T-helper 9 cell (primary cell): ENCODE results near the gene ADAT1.
A peak's percentile ranks its signal among the peaks of the same experiment; 100 is the strongest.

Experiments
- DNase-seq: peaks from one replicate; pipeline ENCODE4 v3.0.0-alpha.2; 2020
- total RNA-seq, 2 donors: gene quantifications; one replicate each; lab custom pipeline; 2026; lab: John Stamatoyannopoulos, UW

Gene ADAT1, protein sequence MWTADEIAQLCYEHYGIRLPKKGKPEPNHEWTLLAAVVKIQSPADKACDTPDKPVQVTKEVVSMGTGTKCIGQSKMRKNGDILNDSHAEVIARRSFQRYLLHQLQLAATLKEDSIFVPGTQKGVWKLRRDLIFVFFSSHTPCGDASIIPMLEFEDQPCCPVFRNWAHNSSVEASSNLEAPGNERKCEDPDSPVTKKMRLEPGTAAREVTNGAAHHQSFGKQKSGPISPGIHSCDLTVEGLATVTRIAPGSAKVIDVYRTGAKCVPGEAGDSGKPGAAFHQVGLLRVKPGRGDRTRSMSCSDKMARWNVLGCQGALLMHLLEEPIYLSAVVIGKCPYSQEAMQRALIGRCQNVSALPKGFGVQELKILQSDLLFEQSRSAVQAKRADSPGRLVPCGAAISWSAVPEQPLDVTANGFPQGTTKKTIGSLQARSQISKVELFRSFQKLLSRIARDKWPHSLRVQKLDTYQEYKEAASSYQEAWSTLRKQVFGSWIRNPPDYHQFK
- total RNA-seq, result 41.3 to 42.7 reads per million in 2 donors

DNA sequence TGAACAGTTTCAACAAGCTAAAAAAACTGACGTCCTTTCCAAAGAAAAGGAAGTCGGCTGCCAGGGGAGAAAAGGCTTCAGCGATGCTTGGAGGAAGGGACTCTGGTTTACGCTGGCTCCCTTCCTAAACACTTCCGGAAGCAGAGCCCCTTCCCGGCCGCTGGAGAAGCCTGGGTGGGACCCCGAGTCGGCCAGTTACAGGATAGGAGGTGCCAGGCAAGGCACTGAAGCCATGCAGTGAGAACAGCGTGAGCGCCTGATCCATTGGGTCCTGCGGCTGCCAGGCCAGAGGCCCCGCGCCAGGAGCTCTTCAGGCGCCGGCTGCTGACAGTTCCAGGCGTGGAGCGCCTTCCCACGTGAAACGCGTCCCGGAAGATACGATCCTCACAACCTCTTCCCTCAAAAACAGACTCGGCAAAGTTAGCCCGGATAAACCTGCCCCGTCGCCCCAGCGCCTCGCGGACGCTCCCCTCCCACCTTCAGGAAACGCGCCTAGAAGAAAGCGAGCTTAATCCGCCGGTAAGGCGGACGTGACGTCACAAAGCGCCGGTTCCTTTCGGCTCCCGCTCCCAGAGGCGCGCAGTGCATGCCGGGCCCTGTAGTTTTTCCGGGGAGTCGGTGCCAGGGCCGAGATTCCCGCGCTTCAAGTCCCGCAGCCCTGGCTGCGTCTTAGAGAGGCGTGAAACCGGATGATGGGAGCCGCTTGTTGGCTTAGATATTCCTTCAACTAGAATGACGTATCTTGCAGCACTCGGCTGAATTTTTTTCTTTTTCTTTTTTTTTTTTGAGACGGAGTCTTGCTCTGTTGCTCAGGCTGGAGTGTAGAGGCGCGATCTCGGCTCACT, at the start of gene ADAT1:
ADAT1 (minus strand) TSS at position 521 of the 845 bp plus-strand sequence. CDS start 2,482 bp downstream, outside the sequence.
- peak; percentile 97 for DNase-seq

DNA sequence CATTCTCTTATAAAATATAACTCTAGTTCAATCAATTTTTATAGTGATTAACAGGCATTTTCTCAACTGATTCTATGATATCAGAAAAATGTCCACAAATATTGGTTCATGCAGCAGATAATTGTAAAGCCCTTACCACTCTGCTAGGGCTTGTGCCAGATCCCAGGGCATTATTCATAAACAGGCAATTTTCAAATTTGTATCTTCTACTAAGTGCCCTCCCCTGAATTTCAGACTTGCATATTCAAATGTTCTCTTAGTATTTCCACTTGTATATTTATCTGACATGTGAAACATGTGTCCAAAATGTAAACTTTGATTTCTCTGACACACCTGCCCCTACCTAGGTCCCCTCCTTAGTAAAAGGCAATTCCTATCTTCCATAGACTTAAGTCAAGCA, 44.4 kb upstream of the ADAT1 start:
- no peak for DNase-seq

DNA sequence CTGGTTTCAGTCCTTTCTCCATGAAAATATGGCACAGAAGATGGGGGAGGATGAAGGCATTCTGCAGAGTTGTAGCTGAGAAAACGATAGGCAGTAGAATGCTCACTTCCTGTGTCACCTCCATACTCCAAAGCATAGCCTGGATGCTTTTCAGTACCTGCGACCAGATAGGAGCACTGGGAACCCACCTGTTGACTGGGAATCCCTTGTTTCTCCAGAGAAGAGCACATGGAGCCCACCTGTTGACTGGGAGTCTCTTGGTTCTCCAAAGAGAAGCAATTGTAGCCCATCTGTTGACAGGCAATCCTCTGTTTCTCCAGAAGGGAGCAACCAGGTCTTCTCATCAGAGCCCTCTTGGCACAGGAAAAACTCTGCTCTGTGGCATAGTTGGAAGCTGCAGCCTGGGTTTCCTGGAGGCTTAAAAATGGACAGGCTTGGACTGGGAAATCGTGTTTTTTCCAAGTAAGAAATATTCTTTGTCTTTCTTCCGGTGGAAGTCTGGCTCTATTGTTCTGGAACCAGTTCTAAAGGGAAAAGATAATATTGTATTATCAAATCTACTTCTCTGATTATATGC, 37.7 kb upstream of the ADAT1 start:
- no peak for DNase-seq

DNA sequence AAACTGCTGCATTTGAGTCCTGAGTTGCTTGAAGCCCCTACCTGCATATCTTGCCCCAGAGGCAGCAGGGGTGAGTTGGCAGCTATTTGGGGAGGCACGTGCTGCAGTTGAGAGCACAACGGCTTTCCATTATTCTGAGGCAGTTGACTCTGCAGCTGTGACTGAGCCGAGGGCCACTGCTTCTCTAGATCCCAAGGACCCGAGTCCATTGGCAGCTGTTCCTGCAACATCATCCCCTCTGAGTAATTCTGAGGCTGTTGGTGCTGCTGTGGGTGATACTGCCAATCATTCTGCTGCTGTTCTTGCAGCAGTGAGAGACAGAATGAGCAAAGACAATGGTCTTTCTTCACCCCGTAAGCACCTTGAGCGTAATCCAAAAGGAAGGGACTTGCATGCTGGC, 37.2 kb upstream of the ADAT1 start:
- DNase-seq, result no peak

DNA sequence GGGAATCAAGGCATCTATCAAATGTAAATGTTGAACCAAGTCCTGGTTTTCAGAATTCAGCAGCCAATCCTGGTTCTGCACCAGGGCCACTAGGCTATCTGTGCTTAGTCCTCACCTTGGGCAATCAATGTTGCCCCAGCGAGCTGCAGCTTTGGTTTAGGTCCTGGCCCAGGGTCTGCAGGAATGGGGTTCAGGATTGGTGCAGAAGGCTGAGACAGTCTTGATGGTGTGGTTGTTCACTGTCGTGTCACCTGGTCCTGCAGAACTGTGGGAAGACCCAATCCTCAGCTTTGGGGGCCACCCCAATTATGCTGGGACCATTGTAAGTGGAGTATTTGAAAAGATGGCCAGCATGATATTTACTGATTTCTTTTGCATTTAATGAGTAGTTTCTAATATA, 35.1 kb upstream of the ADAT1 start:
- DNase-seq, result no peak

DNA sequence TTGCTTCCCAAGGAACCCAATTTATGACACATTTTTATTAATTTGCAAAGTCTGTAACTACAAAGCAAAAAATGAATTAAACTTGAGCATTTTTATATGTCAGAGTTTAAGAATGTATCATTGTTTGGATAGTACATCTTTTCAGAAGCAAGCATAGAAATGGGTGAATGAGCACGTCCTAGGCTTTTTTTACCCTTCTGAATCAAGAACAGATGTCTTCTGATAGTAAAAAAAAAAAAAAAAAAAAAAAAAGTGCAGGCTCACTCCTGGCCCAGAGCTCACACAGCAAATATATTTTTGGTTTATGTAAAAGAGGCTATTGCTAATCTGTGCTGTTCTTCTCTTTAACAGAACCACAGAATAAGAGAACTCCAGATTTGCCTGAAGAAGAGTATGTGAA, 30.8 kb upstream of the ADAT1 start:
- DNase-seq, result no peak

DNA sequence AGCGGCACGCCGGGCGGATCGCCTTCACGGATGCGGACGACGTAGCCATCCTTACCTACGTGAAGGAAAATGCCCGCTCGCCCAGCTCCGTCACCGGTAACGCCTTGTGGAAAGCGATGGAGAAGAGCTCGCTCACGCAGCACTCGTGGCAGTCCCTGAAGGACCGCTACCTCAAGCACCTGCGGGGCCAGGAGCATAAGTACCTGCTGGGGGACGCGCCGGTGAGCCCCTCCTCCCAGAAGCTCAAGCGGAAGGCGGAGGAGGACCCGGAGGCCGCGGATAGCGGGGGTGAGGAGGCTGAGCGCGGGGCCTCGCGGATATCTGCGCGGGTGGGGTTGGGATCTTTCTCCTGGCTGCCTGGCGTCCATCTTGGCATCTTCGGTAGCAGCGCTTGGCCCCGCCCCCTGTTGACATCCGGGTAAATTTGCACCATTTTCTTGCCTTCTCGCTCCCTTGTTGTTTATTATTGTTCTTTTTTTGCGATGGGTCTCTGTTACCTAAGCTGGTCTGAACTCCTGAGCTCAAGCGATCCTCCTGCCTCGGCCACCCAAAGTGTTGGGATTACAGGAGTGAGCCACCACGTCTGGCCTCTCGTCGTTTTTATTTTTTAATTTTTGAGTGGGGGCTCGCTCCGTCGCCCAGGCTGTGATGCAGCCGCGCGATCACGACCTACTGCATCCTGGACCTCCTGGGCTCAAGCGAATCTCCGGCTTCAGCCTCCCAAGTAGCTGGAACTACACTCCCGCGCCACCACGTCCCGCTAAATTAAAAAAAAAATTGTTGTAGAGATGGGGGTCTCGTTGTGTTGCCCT, 25.4 kb upstream of the ADAT1 start:
- DNase-seq, result peak; percentile 84

DNA sequence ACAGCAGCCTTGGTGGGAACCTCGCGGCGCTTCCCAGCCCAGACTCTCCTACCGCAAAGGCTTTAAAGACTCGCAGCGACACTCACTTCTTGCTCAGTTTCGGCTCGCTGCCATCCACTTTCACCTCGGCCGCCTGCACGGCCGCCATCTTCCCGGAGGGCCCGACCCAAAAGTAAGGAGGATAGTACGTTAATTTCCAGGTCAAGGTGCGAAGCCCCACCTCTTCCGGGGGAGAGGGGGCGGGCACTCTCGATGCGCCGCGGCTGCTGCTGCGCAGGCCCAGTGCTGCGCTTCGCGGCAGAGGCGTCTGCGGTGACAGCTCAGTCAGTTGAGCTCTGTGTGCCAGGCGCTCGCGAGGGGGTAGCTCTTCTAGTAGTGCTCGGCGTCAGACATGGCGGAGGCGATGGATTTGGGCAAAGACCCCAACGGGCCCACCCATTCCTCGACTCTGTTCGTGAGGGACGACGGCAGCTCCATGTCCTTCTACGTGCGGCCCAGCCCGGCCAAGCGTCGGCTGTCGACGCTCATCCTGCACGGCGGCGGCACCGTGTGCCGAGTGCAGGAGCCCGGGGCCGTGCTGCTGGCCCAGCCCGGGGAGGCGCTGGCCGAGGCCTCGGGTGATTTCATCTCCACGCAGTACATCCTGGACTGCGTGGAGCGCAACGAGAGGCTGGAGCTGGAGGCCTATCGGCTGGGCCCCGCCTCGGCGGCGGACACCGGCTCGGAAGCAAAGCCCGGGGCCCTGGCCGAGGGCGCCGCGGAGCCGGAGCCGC, 24.6 kb upstream of the ADAT1 start, which contains the start of the genes KARS1 and TERF2IP:
KARS1 (minus strand) TSS at position 174 of the 773 bp plus-strand sequence; CDS start at position 148, 26 bp downstream.
TERF2IP (plus strand) TSS at position 282 of the 773 bp plus-strand sequence; CDS start at position 392, 110 bp downstream.
- DNase-seq, result peak; percentile 87

DNA sequence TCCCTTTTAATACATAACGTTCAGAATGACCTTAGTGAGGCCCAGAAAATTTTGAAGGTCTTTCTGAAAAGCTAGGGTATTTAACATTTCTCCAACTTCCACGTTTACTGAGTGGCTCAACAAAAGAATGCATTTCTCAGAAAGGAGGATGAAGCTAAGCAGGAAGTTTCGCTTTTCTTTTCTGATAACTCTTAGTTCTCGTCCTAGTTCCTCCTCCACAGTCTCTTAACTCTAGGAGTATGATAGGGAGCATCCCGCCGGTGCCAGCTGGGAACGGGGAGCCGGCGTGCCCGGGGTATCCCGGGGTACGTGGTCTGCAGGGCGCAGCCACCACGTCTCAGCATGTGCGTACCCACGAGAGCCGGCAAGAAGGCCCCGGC, 24.0 kb upstream of the ADAT1 start:
- DNase-seq, result no peak

DNA sequence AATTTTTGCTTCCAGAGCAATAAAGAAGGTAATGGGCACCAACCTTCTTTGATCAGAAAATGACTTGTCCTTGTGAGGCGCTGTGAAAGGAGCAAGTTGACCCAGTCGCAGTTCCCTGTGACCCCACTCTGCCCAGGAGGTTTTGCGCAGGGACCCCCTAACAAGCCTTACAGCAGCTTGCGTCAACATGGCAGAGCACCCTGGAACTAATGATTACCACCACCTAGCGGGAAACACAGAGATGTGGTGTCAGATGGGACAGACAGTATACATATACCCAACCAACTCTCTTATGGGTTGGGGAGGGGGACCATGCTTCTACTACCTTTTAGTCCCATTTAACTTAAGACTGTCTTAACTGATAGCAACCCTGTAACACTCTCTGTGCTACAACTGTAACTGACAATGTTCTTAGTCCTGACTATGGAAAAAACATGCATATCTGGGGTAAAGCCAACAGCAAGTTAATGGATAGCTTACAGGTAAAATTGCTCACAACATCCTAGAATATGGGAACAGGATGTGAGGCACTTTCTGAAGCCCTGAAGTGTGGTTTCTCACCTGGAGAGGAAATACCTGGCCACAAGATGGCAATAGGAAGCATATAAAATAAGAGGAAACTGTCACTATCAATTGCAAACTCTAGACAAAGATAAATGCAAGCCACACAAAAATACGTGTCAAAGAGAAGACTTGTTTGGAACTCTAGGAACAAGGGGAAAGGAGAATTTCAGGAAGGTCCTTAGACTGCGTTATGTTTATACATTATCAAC, 21.3 kb upstream of the ADAT1 start:
- no peak for DNase-seq

DNA sequence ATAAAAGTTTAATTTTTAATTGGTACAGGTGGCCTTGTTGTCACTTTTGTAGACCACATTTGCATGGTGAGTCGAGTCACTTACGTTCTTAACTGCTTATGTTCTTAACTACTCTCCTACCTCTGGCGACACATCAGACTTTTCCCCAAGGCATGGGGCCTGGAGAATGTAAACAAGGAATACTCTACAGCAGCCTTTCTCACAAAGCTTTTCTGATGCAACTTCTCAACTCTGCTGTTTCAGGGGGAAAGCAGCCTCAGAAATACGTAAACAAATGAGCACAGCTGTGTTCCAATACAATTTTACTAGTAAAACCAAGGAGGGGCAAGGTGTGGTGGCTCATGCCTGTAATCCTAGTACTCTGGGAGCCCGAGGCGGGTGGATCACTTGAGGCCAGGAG, 17.5 kb upstream of the ADAT1 start:
- no peak for DNase-seq

DNA sequence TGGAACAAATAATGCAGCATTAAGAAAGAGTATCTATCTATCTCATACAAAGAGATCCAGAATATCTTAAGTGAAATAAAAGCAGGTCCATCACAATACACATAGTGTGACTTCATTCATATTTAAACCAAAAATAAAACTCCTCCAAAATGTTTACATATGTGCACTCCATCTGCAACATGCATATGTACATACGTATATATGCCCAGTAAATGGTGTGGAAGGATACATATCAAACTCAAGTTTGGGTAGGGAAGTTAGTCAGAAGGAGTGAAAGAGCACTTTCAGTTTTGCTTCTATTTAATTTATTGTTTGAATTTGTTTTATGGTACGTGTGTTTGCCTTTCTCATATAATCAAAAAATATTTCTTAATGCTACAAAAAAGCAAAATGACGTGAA, 12.0 kb upstream of the ADAT1 start:
- no peak for DNase-seq

DNA sequence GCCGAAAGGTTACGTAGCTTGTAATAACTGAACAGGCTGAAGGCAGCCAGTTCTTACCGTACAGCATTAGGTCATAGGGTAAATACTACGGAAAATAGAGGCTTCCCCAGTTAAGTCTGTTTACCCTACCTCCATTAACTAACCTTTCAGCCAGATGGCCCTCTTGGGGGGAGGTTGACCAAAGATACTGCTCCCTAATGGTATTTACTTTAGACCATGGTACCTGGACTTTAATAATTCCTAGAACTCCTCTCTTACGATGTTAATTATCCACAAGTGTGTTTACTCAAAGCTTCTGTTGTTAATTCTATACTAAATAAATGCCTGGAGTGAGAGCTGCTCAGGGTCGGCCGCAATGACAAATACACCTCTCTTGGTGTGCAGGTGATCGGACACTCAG, 9.8 kb upstream of the ADAT1 start:
- no peak for DNase-seq

DNA sequence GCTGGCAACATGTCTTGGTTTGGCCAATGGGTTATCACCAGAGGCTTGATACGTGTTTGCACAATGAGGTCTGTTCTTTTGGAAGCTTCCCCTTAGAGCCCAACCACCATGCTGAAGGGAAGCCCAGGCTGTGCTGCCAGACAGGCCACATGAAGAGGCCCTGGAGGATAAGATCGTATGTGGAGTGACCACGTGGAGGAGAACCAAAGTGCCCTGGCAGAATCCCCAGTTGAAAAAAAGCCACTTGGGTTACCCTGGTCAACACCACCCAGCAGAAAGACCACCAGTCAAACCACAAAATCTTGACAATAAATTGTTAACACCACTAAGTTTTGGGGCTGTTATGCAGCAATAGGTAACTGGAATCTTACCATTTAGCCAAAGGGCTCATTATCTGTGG, 7.0 kb upstream of the ADAT1 start:
- DNase-seq, result no peak

DNA sequence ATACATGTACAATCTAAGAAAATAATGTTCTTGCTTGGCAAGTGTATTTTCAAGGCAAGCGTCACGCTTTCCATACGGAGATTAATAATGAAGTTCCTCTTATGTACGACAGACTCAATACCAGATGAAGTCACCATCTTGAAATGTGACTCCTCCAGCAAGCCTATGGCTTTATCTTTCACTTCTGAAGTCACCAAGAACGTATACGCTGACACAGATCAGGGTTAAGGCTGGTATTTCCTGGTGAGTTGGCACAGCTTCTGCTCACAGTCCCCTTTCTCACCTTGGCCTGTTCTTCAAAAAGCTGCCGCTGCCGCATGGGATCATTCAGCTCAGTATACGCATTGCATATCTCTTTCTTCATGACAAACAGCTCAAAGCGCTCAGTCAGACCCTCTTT, 6.1 kb upstream of the ADAT1 start:
- DNase-seq, result no peak

DNA sequence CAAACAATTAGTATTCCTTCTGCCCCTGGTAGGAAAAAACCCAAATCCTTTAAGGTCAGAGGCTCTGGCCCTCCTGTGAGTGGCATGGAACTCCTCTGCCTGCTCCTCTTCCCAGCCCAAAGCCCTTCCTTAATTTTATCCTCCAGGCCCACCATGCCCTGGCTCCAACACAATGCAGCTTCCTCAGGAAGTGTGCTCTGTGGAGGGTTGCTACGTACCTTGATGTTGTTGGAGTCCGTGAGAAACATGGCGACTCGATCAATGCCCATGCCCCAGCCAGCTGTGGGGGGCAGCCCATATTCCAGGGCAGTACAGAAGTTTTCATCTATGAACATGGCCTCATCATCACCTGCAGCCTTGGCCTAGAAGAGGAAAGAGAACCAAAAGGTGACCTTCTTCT, 5.3 kb upstream of the ADAT1 start:
- DNase-seq, result no peak

DNA sequence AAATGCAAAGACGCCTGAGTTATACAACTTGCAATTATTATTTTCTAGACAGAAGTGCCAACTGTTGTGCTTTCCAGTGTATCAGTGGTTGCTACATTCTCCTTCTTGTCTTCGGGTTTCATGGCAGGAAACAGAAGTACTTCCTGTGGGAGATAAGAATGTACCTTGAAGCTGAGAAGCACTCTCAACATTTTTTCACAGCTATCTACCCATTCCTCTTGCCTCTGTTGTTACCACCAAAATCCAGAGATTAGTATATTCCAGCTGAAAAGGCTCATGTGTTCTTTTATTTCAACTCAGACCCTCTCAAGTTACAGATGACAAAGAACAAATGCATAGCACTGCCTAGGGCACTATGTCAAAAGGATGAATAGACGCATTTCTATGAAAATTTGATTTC, 4.8 kb upstream of the ADAT1 start:
- DNase-seq, result no peak

DNA sequence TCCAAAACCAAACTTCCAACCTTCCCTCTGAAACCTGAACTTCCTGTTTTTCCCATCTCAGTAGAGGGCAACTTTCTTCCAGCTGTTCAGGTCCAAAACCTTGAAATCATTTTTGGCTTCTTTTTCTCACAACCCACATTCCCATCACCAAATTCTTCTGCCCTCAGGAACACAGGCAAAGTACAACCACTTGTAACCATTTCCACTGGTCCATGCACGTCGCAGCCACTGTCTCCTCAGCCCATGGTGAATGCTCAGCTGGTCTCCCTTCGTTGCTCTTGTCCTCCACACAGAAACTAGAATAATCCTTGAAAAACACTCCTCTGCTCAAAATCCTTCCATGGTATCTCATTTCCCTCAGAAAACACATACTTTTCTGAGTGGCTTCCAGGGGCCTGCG, 3.7 kb upstream of the ADAT1 start:
- no peak for DNase-seq

DNA sequence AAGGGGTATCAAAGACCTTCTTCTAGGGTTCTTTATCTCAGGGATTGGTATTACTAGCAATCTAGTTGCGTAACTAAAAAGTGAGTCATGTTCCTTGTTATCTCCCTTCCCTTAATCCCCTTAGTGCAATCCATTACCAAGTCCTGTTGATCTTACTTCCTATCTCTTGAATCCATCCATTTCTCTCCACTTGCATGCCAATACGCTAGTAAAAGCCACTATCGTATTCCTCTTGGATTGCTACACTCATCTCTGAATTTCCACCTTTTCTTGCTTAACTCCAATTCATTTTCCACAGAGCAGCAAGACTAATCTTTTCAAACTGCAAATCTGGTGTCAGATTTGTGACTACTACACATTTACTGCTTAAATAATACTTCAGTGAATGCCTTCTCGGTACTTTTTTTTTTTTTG, 1.8 kb upstream of the ADAT1 start:
- no peak for DNase-seq

DNA sequence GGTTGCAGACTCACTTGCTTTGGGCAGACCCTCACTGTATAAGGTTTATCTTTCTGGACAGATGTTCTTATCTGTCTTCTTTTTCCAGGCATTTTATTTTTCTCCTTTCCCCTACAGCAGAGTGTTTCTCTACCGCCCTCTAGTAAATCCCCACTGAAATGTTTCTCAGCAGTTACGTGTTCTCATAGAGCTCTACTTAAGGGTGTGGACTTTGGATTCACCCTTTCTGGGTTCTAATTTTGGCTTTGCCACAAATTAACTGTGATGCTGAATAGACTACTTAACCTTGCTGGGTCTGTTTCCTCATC, 2.0 kb downstream of the ADAT1 start:
- DNase-seq, result no peak
